Stimulated activated CD4-positive, alpha-beta T cell treated with anti-CD3 and anti-CD28 coated beads, Interleukin-1b, Interleukin-23, amount 100 ng/mL, for 24 hours (primary cell): ENCODE results near the gene DNAJB6.

Experiments used
- DNase-seq, 4 experiments: peaks; one replicate each; pipeline ENCODE4 v3.0.0-alpha.2; 2020; ENCODE audit warnings: low read depth in 4 of 4, low spot score in 1 of 4

DNAJB6 gene

GRCh38 chr7:157425137-157425731 is 88.4 kb downstream of the DNAJB6 start:
- no peak for DNase-seq

DNA sequence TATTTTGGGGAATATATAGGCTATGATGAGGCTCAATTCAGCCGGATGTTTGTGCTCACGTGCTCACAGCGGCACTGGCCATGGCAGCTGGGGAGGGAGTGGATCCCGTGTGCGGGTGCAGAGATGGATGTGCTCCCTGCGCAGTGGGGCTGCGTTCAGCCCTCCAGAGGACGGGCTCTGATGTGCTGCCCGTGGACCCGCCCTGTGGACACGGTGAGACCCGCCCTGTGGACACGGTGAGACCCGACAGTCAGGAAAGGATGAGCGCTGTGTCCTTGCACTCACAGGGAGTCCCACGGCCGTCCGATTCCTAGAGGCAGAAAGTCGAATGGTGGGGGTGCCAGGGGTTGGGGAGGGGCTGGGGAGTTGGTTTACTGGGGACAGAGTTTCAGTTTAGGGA is 89.0 kb downstream of the DNAJB6 start:
- DNase-seq: no peak

- no peak for DNase-seq
Observed at GRCh38 chr7:157426463-157427301, 89.9 kb downstream of the DNAJB6 start.

DNA sequence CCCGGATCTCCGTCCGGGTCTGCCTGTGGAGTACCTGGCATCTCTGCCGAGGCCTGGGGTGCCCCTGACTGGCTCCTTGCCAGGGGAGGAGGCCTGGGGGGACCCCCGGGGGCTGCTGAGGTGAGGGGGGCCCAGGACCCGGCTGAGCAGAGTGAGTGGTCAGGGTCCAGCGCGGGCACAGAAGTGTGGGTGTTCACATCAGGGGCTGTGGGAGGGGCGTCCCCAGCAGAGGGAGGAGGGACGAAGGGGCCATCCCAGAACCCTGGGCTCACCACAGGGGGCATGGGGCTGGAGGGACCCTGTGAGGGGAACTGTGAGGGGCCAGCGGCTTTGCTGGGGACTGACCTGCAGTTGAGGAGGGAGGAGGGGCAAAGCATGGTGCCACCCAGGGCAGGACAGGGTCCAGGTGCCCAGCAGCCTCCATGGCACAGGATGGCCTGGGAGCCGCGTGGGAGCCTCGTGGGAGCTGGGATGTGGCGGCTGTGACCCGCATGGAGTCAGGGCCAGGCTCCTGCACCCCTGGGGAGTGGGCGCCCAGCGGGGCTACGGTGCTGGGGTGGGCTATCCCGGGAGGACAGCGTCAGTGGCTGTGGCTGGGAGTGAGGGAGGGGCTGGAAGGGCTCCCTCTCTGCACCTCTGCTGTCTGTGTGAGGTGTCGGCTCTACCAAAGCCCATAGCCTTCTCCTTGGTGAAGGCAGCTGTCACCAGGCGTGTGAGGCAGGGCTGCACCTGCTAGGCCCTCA is 91.2 kb downstream of the DNAJB6 start:
- no peak for DNase-seq

- DNase-seq: no peak
Observed at GRCh38 chr7:157428554-157428945, 91.7 kb downstream of the DNAJB6 start.

GRCh38 chr7:157429001-157429679 is 92.3 kb downstream of the DNAJB6 start:
- DNase-seq: no peak

GRCh38 chr7:157429680-157430224 is 92.9 kb downstream of the DNAJB6 start:
- DNase-seq: no peak

DNA sequence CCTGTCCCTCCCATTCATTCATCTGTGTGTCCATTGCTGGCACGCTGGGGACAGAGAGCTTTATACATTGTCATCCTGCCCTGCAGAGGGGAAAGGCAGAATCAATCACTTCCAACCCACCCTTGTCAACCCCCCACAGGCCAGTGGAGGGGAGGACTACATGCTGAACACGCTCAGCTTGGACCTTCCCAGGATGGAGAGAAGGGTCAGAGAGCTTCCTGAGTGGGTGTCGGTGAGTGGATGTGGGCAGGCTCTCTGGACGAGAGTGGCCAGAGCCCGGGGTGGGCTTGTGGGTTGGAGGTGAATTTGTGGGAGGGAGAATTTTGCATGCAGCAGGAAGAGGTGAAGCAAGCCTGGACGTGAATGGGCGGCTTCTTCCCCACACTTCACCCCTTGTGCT is 93.9 kb downstream of the DNAJB6 start:
- DNase-seq: no peak

DNA sequence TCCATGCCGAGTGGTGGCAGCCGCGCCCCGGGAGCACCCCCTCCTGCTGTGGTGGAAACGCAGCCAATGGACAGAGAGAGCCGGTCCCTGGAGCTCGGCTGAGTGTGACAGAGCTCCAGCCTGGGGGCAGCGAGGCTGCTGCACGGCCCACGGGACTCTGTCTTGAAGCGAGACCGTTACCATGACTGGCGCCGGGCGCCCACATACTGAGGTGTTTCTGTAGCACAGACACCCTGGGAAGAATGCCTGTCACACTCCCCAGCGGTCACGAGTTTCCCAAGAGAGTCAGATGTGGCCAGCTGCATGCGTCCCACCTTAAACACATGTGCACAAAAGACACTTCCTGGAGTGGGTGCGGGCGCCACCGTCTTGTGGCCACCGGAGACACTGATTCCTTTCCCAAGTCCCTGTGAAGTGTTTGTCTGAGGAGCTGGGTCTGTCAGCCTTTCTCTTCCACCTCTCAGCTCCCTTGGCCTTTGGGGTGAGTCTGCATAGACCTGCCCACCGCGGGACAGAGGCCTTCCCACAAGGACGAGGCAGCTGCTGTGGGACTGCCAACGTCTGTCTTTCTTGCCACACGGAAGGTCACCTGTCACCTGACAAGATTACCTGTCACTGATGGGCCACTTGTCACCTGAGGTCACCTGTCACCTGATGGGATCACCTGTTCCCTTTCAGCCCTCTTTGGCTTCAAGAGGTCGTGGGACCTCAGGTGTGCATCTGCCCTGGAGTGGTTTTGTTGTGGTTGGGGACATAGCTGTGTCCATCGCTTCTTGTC is 94.6 kb downstream of the DNAJB6 start:
- no peak for DNase-seq

- no peak for DNase-seq
Observed at GRCh38 chr7:157431951-157432540, 95.2 kb downstream of the DNAJB6 start.

DNA sequence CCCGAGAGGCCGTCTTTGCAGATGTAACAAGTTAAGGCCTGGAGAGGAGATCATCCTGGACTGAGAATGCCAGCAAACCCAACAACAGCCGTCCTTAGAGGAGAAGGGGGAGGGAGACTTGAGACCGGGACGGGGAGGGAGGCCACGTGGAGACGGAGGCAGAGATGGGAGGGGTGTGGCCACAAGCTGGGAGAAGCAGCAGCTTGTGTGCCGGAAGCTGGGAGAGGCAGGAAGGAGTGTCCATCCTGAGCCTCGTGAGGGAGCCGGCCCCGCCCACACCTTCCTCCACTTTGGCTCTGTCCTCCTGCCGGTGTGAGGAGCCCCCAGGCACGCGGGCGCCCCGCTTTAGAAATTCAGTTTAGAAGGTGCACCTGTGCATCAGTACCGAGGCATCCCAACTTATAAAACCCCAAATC is 95.7 kb downstream of the DNAJB6 start:
- DNase-seq: no peak

GRCh38 chr7:157432957-157433576 is 96.3 kb downstream of the DNAJB6 start:
- peak; percentile 20 to 32 (median 27) for DNase-seq

GRCh38 chr7:157433628-157434027 is 96.8 kb downstream of the DNAJB6 start:
- DNase-seq: no peak

- DNase-seq: no peak
Observed at GRCh38 chr7:157434231-157434630, 97.4 kb downstream of the DNAJB6 start.

- DNase-seq: no peak
Observed at GRCh38 chr7:157434701-157435100, 97.9 kb downstream of the DNAJB6 start.

- no peak for DNase-seq
Observed at GRCh38 chr7:157436076-157436475, 99.3 kb downstream of the DNAJB6 start.

- DNase-seq: no peak
Observed at GRCh38 chr7:157436763-157437480, 100.1 kb downstream of the DNAJB6 start.

DNA sequence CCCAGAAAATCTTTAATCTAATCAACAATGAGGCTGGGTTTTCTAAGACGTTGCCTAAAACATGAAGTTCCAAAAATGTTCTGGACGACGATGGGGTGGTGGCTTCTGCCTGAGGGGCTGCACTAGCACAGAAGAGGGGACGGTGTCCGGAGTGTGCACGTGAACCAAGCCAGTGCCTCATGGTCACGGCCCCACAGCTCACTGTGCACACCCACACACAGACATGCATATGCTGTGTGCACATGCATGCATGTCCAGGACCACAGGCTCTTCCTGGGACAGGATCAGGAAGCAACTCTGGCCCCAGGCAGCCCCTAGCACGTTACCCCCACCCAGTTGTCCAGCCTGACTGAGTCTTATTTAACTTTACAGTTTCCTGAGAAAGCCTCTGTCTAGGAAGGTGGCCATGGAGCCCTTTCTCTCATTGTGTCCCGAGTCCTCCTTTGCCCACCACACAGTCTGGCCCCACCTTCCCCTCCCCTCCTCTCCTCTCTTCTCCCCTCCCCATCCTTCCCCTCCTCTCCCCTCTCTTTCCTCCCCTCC is 100.8 kb downstream of the DNAJB6 start:
- DNase-seq: no peak
